HG03066 (cell line): Measurements from ENCODE around the gene GPR152.
"Not testable (repeated sequence)": the region's sequence is repeated elsewhere in the genome, so short reads cannot be mapped to it uniquely, and the experiment has no call there.

Experiments
- ATAC-seq: cut with Tn5 transposase; IDR thresholded peaks from one replicate; pipeline ENCODE4 v1.9.1; 2021; ENCODE audit warnings: low read depth; ENCODE audit not compliant: unreplicated experiment

The GPR152 gene

GRCh38 chr11:67415501-67416304 is 36.8 kb downstream of the GPR152 start, which contains the start of gene CARNS1:
TSS of gene CARNS1 (plus strand) at chr11:67415678. CDS start at chr11:67416200, 522 bp downstream.
- ATAC-seq: no peak

GRCh38 chr11:67413266-67413849 is 39.2 kb downstream of the GPR152 start:
- no peak for ATAC-seq

- ATAC-seq: no peak
These were observed 39.9 kb downstream of the GPR152 start for GRCh38 chr11:67412495-67413179.

- no peak for ATAC-seq
These were observed 40.8 kb downstream of the GPR152 start for GRCh38 chr11:67411785-67412152.

GRCh38 chr11:67410984-67411784 is 41.3 kb downstream of the GPR152 start:
- no peak for ATAC-seq

GRCh38 chr11:67410369-67410831 is 42.1 kb downstream of the GPR152 start:
- no peak for ATAC-seq

- no peak for ATAC-seq
These were observed 42.7 kb downstream of the GPR152 start for GRCh38 chr11:67409781-67410368.

GRCh38 chr11:67409261-67409666 is 43.3 kb downstream of the GPR152 start:
- ATAC-seq: peak; percentile 58

- ATAC-seq: no peak
These were observed 43.9 kb downstream of the GPR152 start for GRCh38 chr11:67408437-67409200.

GRCh38 chr11:67407688-67408163 is 44.8 kb downstream of the GPR152 start:
- ATAC-seq: no peak

- no peak for ATAC-seq
These were observed 45.4 kb downstream of the GPR152 start for GRCh38 chr11:67406969-67407687.

GRCh38 chr11:67406420-67406968 is 46.0 kb downstream of the GPR152 start:
- no peak for ATAC-seq

- ATAC-seq: no peak
These were observed 46.7 kb downstream of the GPR152 start for GRCh38 chr11:67405688-67406339.

- no peak for ATAC-seq
These were observed 47.3 kb downstream of the GPR152 start for GRCh38 chr11:67405196-67405567.

GRCh38 chr11:67404515-67405195 is 47.9 kb downstream of the GPR152 start:
- ATAC-seq: no peak

- not testable (repeated sequence) for ATAC-seq
These were observed 49.4 kb downstream of the GPR152 start for GRCh38 chr11:67403085-67403484.

- not testable (repeated sequence) for ATAC-seq
These were observed 50.2 kb downstream of the GPR152 start for GRCh38 chr11:67402192-67402839.
